ENCODE results near the gene EYA2. TPM values are rescaled to one million over a fixed set of nuclear protein-coding genes. Genes with fewer than 3 reads are reported as not detected.

EYA2 gene
- polyA plus RNA-seq, 1 donor (not counting 4 experiments of a cell fraction or from before 2014, with no cell fraction given) = not detected

DNA sequence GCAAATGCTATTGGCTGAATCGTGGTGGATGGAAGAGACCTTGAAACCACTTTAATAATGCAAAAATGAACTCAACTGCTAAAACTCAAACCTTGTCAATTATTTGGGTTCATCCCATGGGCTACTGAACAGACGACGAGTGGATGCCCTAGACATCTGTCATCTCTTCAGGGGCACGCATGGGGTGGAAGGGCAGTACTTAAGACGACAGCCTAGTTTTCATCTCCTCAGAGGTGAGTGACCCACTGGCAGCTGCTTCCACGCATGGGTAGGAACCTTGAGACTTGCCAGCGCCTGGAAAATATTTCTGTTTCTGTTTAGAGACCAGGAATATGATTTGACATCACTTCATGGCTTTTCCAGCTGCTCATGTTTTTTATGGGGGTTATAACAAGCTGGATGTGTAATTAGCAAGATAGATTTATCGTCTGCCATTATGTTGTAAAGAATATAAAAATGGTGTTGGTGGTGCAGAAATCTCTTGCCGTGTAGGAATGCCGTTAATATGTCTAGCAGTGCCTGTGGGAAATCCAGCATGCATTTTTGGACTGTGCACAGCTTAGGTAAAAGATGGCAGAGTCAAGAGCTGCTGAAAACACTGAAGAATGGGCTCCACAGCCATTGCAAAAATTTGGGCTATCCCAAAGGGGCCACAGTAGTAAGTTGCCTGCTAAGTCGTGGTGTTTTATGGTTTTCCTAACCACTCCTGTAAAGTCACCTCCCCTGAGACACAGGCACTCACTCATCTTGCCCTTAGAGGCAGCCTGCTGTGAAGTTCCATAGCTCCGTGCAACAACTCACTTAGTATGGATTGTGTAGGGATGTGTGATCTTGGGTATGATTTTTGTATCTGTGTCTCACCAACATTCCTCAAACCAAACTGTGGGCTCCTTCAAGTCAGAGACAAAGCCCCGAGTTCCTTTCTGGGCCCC is 203.3 kb downstream of the EYA2 start:
- Histone ChIP-seq H3K9ac (ENCODE audit: control insufficient read depth, extremely low read depth, insufficient read depth, low read length) (no peak overlapping the region), H3K4me3 (ENCODE audit: control insufficient read depth in 2 of 3, extremely low read depth in 1 of 3, insufficient read depth in 2 of 3, low read depth in 1 of 3, low read length in 3 of 3) (no peak overlapping the region), H3K9me1 (ENCODE audit: control insufficient read depth, extremely low read depth, insufficient read depth, low read length) (no peaks in the 10 kb centered on the region), H3K4me2 (ENCODE audit: control insufficient read depth, extremely low read depth, insufficient read depth, low read depth, low read length) (no peak overlapping the region), H3K36me3 (ENCODE audit: control insufficient read depth in 2 of 2, extremely low read depth in 1 of 2, insufficient read depth in 2 of 2, low read length in 2 of 2) (no peaks in the 10 kb centered on the region), H3K27ac (ENCODE audit: control insufficient read depth, insufficient read depth, low read length) (no peak overlapping the region), H3K79me2 (ENCODE audit: control insufficient read depth, insufficient read depth, low read length) (no peaks in the 10 kb centered on the region), H3K4me1 (ENCODE audit: control insufficient read depth, extremely low read depth, insufficient read depth, low read length) (no peaks in the 10 kb centered on the region), H3K9me3 (ENCODE audit: control insufficient read depth, low read depth, low read length) (no peaks in the 10 kb centered on the region), H2AFZ (ENCODE audit: control insufficient read depth, low read length) (no peak overlapping the region), H3K27me3 (ENCODE audit: control insufficient read depth, extremely low read depth, insufficient read depth, low read length) (no peaks in the 10 kb centered on the region), H4K20me1 (ENCODE audit: control insufficient read depth, extremely low read depth, insufficient read depth, low read length) (no peaks in the 10 kb centered on the region)
- TF ChIP-seq EZH2 (IDR thresholded peaks at IDR 0.05; ENCODE audit: low read length) = no peak
- TF ChIP-seq, protein P1, sequence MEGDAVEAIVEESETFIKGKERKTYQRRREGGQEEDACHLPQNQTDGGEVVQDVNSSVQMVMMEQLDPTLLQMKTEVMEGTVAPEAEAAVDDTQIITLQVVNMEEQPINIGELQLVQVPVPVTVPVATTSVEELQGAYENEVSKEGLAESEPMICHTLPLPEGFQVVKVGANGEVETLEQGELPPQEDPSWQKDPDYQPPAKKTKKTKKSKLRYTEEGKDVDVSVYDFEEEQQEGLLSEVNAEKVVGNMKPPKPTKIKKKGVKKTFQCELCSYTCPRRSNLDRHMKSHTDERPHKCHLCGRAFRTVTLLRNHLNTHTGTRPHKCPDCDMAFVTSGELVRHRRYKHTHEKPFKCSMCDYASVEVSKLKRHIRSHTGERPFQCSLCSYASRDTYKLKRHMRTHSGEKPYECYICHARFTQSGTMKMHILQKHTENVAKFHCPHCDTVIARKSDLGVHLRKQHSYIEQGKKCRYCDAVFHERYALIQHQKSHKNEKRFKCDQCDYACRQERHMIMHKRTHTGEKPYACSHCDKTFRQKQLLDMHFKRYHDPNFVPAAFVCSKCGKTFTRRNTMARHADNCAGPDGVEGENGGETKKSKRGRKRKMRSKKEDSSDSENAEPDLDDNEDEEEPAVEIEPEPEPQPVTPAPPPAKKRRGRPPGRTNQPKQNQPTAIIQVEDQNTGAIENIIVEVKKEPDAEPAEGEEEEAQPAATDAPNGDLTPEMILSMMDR (optimal IDR thresholded peaks at IDR 0.05 in 1 of 3, IDR thresholded peaks at IDR 0.05 in 1 of 3, conservative IDR thresholded peaks at IDR 0.05 in 1 of 3; ENCODE audit: extremely low read depth in 1 of 3, insufficient read depth in 2 of 3, low read length in 3 of 3) = no peak
- no peak for FAIRE-seq
- dilution Hi-C loops (cut with MboI; ENCODE audit: extremely low pct_ligation_motif_present, low sequenced_read_pairs) = no loop called here
- DNase-seq (ENCODE audit: low read depth, low spot score) = no peak

DNA sequence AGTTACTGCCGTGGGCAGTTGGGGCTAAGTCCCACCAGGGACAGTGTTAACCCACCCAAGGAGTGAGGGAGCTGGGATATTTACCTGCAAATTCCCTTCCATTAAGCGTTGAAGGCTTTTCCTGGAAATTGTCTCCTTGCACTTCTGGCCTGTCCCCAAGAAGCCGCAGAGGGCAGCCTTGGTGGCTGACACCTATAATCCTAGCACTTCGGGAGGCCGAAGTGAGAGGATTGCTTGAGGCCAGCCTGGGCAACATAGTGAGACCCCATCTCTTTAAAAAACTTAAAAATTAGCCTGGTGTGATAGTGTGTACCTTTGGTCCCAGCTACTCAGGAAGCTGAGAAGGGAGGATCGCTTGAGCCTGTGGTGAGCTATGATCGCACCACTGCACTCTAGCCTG is 204.4 kb downstream of the EYA2 start:
- no peaks in the 10 kb centered on the region for H3K9me1 ChIP-seq (ENCODE audit: control insufficient read depth, extremely low read depth, insufficient read depth, low read length)
- H3K4me3 ChIP-seq (ENCODE audit: control insufficient read depth in 2 of 3, extremely low read depth in 1 of 3, insufficient read depth in 2 of 3, low read depth in 1 of 3, low read length in 3 of 3) = no peak overlapping the region
- H3K9ac ChIP-seq (ENCODE audit: control insufficient read depth, extremely low read depth, insufficient read depth, low read length) = no peak overlapping the region
- TF ChIP-seq, protein P1 (optimal IDR thresholded peaks at IDR 0.05 in 1 of 3, IDR thresholded peaks at IDR 0.05 in 1 of 3, conservative IDR thresholded peaks at IDR 0.05 in 1 of 3; ENCODE audit: extremely low read depth in 1 of 3, insufficient read depth in 2 of 3, low read length in 3 of 3) = no peak
- TF ChIP-seq EZH2 (IDR thresholded peaks at IDR 0.05; ENCODE audit: low read length) = no peak
- no peaks in the 10 kb centered on the region for H3K4me1 ChIP-seq (ENCODE audit: control insufficient read depth, extremely low read depth, insufficient read depth, low read length)
- H3K9me3 ChIP-seq (ENCODE audit: control insufficient read depth, low read depth, low read length) = no peaks in the 10 kb centered on the region
- no peak for DNase-seq (ENCODE audit: low read depth, low spot score)
- no peak overlapping the region for H3K27ac ChIP-seq (ENCODE audit: control insufficient read depth, insufficient read depth, low read length)
- H2AFZ ChIP-seq (ENCODE audit: control insufficient read depth, low read length) = no peak overlapping the region
- H3K27me3 ChIP-seq (ENCODE audit: control insufficient read depth, extremely low read depth, insufficient read depth, low read length) = no peaks in the 10 kb centered on the region
- H3K4me2 ChIP-seq (ENCODE audit: control insufficient read depth, extremely low read depth, insufficient read depth, low read depth, low read length) = no peak overlapping the region
- no peaks in the 10 kb centered on the region for H4K20me1 ChIP-seq (ENCODE audit: control insufficient read depth, extremely low read depth, insufficient read depth, low read length)
- H3K36me3 ChIP-seq (ENCODE audit: control insufficient read depth in 2 of 2, extremely low read depth in 1 of 2, insufficient read depth in 2 of 2, low read length in 2 of 2) = no peaks in the 10 kb centered on the region
- dilution Hi-C loops (cut with MboI; ENCODE audit: extremely low pct_ligation_motif_present, low sequenced_read_pairs) = no loop called here
- no peaks in the 10 kb centered on the region for H3K79me2 ChIP-seq (ENCODE audit: control insufficient read depth, insufficient read depth, low read length)
- no peak for FAIRE-seq
